Measurements from ENCODE around the gene PPT2. TPM values are rescaled to one million over a fixed set of nuclear protein-coding genes. Genes with fewer than 3 reads are reported as not detected.

PPT2 gene
- total RNA-seq, 2 donors from 2014 or later: 18.6 to 32.9 TPM

GRCh38 chr6:32126880-32127279 lies 27.1 kb upstream of the PPT2 start:
- TF ChIP-seq POLR2A (IDR thresholded peaks at IDR 0.05): no peak
- TF ChIP-seq POLR2AphosphoS5 (IDR thresholded peaks at IDR 0.05): no peak
- TF ChIP-seq CTCF (IDR thresholded peaks at IDR 0.05): no peak
- Histone ChIP-seq H3K27ac (peak overlapping the region; percentile 89 to 94), H3K9me3 (no peaks in the 10 kb centered on the region), H3K4me1 (replicated peaks) (peaks cover 22% of the 10 kb centered on the region), H3K4me3 (peak overlapping the region; percentile 67 to 96), H3K27me3 (replicated peaks; ENCODE audit: insufficient read depth) (no peaks in the 10 kb centered on the region), H3K36me3 (peaks cover 0 to 2% of the 10 kb centered on the region in 2 donors)
- 45% methylated on average over 8 of the region's 8 CpGs for WGBS
- intact Hi-C loops (cut with DNase I): no loop called here
- DNase-seq (ENCODE audit: low spot score): no peak

- intact Hi-C loops (cut with DNase I): no loop called here
These were observed 26.6 kb upstream of the PPT2 start for GRCh38 chr6:32127409-32127716.

GRCh38 chr6:32127717-32128592 lies 26.0 kb upstream of the PPT2 start, which contains the start of gene ATF6B:
Gene ATF6B, minus strand, starts transcription at chr6:32128246. Its CDS starts 39 bp downstream, at chr6:32128207.
- peak in 1 of 4 experiments; percentile 11 for TF ChIP-seq CTCF (IDR thresholded peaks at IDR 0.05)
- TF ChIP-seq POLR2A (IDR thresholded peaks at IDR 0.05): peak; percentile 51
- TF ChIP-seq POLR2AphosphoS5 (IDR thresholded peaks at IDR 0.05): peak; percentile 97
- H3K9me3 ChIP-seq: no peaks in the 10 kb centered on the region
- WGBS: under 1% methylated on average over 42 of the region's 44 CpGs
- H3K27ac ChIP-seq: peak within 1 kb of the TSS; percentile 94 to 95
- peaks cover 22% of the 10 kb centered on the region for H3K4me1 ChIP-seq (replicated peaks)
- DNase-seq (ENCODE audit: low spot score): peak; percentile 99
- H3K27me3 ChIP-seq (replicated peaks; ENCODE audit: insufficient read depth): no peaks in the 10 kb centered on the region
- no peaks in the 10 kb centered on the region for H3K36me3 ChIP-seq
- intact Hi-C loops (cut with DNase I): no loop called here
- H3K4me3 ChIP-seq: peak within 1 kb of the TSS; percentile 67 to 96

More at GRCh38 chr6:32127409-32127716, 26.6 kb upstream of the PPT2 start:
- Histone ChIP-seq H3K4me3 (peak overlapping the region; percentile 67 to 96), H3K9me3 (no peaks in the 10 kb centered on the region), H3K27me3 (replicated peaks; ENCODE audit: insufficient read depth) (no peaks in the 10 kb centered on the region), H3K27ac (peak overlapping the region; percentile 89 to 94), H3K4me1 (replicated peaks) (peaks cover 22% of the 10 kb centered on the region), H3K36me3 (no peaks in the 10 kb centered on the region)
- TF ChIP-seq POLR2AphosphoS5 (IDR thresholded peaks at IDR 0.05) (no peak), POLR2A (IDR thresholded peaks at IDR 0.05) (no peak), CTCF (IDR thresholded peaks at IDR 0.05) (no peak)
- no peak for DNase-seq (ENCODE audit: low spot score)
- WGBS: 3% methylated on average over 9 of the region's 9 CpGs

- WGBS: 85% methylated on average over 13 of the region's 13 CpGs
- no peak for DNase-seq (ENCODE audit: low spot score)
- Histone ChIP-seq H3K9me3 (no peaks in the 10 kb centered on the region), H3K4me3 (peak overlapping the region; percentile 58 to 67), H3K36me3 (no peaks in the 10 kb centered on the region), H3K4me1 (replicated peaks) (peaks cover 22% of the 10 kb centered on the region), H3K27ac (peak overlapping the region; percentile 94 to 95), H3K27me3 (replicated peaks; ENCODE audit: insufficient read depth) (no peaks in the 10 kb centered on the region)
- intact Hi-C loops (cut with DNase I): no loop called here
- TF ChIP-seq POLR2A (IDR thresholded peaks at IDR 0.05) (no peak), CTCF (IDR thresholded peaks at IDR 0.05) (no peak), POLR2AphosphoS5 (IDR thresholded peaks at IDR 0.05) (no peak)
These were observed 25.1 kb upstream of the PPT2 start for GRCh38 chr6:32128751-32129296.

Data from prostate gland (tissue), 2 donors.